OCI-LY7 (cell line): ENCODE measurements around the gene EYS. TPM values are rescaled to one million over a fixed set of nuclear protein-coding genes. Genes with fewer than 3 reads are reported as not detected.

Source experiments
- BruUV-seq: library from RNA; stranded (reverse); fragments of 400-500 nt; replicated peaks from 2 replicates; lab custom pipeline; 2021; lab: Mats Ljungman, UMichigan
- CTCF ChIA-PET: fragments of 300-600 bp; sonication (Branson Sonifier 250); formaldehyde crosslinking; loops from one replicate; lab custom pipeline; 2022; ENCODE audit warnings: antibody characterized with exemption; ENCODE audit not compliant: unreplicated experiment; lab: Charles Lee
- POLR2A ChIA-PET: fragments of 300-600 bp; sonication (Branson Sonifier 250); formaldehyde crosslinking; loops from one replicate; lab custom pipeline; 2022; ENCODE audit warnings: antibody characterized with exemption; lab: Charles Lee
- DNase-seq: peaks from one replicate; pipeline ENCODE4 v3.0.0-alpha.2; 2015; ENCODE audit warnings: low spot score
- H2AFZ ChIP-seq: fragments of 200-600 bp; sonication (generic), shearing (Covaris generic); 2 replicates; pipeline ENCODE4 v1.6.1; 2014; ENCODE audit warnings: mild to moderate bottlenecking, antibody characterized with exemption, low read length, moderate library complexity
- H3K27ac ChIP-seq: fragments of 200-600 bp; sonication (generic); 2 replicates; pipeline ENCODE4 v1.5.1; 2014; ENCODE audit warnings: mixed run types, low read depth, mild to moderate bottlenecking, moderate library complexity, low read length, inconsistent platforms; ENCODE audit not compliant: poor library complexity, severe bottlenecking
- H3K36me3 ChIP-seq: fragments of 200-600 bp; sonication (generic); 2 replicates; pipeline ENCODE4 v1.6.1; 2014; ENCODE audit warnings: mild to moderate bottlenecking, antibody characterized with exemption, low read length, moderate library complexity, mixed read lengths; ENCODE audit not compliant: insufficient read depth
- H3K4me1 ChIP-seq: fragments of 200-600 bp; sonication (generic); 2 replicates; pipeline ENCODE4 v1.5.1; 2014; ENCODE audit warnings: mild to moderate bottlenecking, low read length; ENCODE audit not compliant: insufficient read depth, poor library complexity, severe bottlenecking
- H3K4me2 ChIP-seq: fragments of 200-600 bp; sonication (generic); 2 replicates; pipeline ENCODE4 v1.6.1; 2014; ENCODE audit warnings: mild to moderate bottlenecking, low read length
- H3K4me3 ChIP-seq: fragments of 200-600 bp; sonication (generic); 2 replicates; pipeline ENCODE4 v1.5.1; 2014; ENCODE audit warnings: mild to moderate bottlenecking, low read depth, low read length; ENCODE audit not compliant: poor library complexity, severe bottlenecking
- H3K79me2 ChIP-seq: fragments of 200-600 bp; sonication (generic); 2 replicates; pipeline ENCODE4 v1.6.1; 2016; ENCODE audit warnings: low read depth, mild to moderate bottlenecking, low read length, moderate library complexity, mixed read lengths; ENCODE audit not compliant: insufficient read depth
- H3K9me2 ChIP-seq: fragments of 200-600 bp; sonication (generic); 2 replicates; pipeline ENCODE4 v1.6.1; 2016; ENCODE audit warnings: mild to moderate bottlenecking, low read length, mixed read lengths; ENCODE audit not compliant: insufficient read depth
- H3K9me3 ChIP-seq: fragments of 200-600 bp; sonication (generic); 2 replicates; pipeline ENCODE4 v1.6.1; 2014; ENCODE audit warnings: mild to moderate bottlenecking, mixed run types, low read length, mixed read lengths
- H4K20me1 ChIP-seq: fragments of 200-600 bp; sonication (generic); 2 replicates; pipeline ENCODE4 v1.6.1; 2014; ENCODE audit warnings: mild to moderate bottlenecking, antibody characterized with exemption, low read length, moderate library complexity, mixed read lengths; ENCODE audit not compliant: insufficient read depth
- EZH2phosphoT487 ChIP-seq: fragments of 200-600 bp; sonication (generic); IDR thresholded peaks from 2 replicates; pipeline ENCODE4 v1.6.1; 2018; ENCODE audit warnings: low read depth, borderline replicate concordance, mild to moderate bottlenecking, mixed run types, antibody characterized with exemption, low read length, moderate library complexity, mixed read lengths
- intact Hi-C: fragments of 100-400 bp; cut with micrococcal nuclease; formaldehyde crosslinking; loops from one replicate; pipeline ENCODE4 v1.10.0; 2022; ENCODE audit not compliant: unreplicated experiment
- total RNA-seq, 2 experiments: library from RNA; depleted of rRNA in 1 of 2; stranded (reverse); fragments of >200 nt in 1 of 2; shearing (Covaris generic) in 1 of 2; gene quantifications; 2 replicates each; pipeline ENCODE4 v1.2.3, GENCODE V29; 2014 to 2022
- TF ChIP-seq, protein P1 (sequence below): fragments of 200-600 bp; sonication (generic); conservative IDR thresholded peaks from 2 replicates; pipeline ENCODE4 v1.5.1; 2014; ENCODE audit warnings: mild to moderate bottlenecking, antibody characterized with exemption, low read length, moderate library complexity, mixed read lengths

The EYS gene
- total RNA-seq, 2 experiments from 2014 or later = not detected

GRCh38 chr6:63743691-63744090, 1963.3 kb downstream of the EYS start:
- Histone ChIP-seq H3K79me2 (no peaks in the 10 kb centered on the region), H4K20me1 (no peaks in the 10 kb centered on the region), H3K36me3 (no peaks in the 10 kb centered on the region), H3K4me1 (no peaks in the 10 kb centered on the region), H2AFZ (no peak overlapping the region), H3K9me2 (no peaks in the 10 kb centered on the region), H3K9me3 (no peaks in the 10 kb centered on the region), H3K27ac (no peak overlapping the region), H3K4me2 (no peak overlapping the region), H3K4me3 (no peak overlapping the region)
- ChIA-PET CTCF (no interaction called here), POLR2A (no interaction called here)
- DNase-seq = no peak
- TF ChIP-seq, protein P1, sequence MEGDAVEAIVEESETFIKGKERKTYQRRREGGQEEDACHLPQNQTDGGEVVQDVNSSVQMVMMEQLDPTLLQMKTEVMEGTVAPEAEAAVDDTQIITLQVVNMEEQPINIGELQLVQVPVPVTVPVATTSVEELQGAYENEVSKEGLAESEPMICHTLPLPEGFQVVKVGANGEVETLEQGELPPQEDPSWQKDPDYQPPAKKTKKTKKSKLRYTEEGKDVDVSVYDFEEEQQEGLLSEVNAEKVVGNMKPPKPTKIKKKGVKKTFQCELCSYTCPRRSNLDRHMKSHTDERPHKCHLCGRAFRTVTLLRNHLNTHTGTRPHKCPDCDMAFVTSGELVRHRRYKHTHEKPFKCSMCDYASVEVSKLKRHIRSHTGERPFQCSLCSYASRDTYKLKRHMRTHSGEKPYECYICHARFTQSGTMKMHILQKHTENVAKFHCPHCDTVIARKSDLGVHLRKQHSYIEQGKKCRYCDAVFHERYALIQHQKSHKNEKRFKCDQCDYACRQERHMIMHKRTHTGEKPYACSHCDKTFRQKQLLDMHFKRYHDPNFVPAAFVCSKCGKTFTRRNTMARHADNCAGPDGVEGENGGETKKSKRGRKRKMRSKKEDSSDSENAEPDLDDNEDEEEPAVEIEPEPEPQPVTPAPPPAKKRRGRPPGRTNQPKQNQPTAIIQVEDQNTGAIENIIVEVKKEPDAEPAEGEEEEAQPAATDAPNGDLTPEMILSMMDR = no peak
- TF ChIP-seq EZH2phosphoT487 = no peak
- BruUV-seq = no TSS peak
- intact Hi-C loops = loop anchor here (10.0 kb wide), 1 partner anchor 1089 kb away; no protein-coding TSS in a partner anchor

DNA sequence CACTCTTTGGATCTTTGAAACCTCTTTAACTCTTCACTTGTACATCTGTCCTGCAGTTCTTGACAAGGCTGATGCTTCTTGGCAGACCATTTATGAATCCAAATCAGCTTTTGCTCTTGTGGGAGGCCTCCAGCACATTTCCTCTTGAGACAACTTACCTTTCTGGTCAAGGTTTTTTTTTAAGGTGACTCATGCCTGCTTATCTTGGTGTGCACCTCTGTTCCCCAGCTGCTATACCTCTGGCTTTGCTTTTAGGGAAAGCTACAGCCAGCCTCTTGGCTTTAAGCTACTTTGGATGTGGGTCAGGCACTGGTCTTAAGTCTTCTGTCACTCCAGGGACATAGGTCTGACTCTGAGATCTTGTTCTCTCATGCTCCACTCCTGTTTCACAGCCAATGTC, 1965.0 kb downstream of the EYS start:
- no peak overlapping the region for H3K27ac ChIP-seq
- no peaks in the 10 kb centered on the region for H3K9me2 ChIP-seq
- H4K20me1 ChIP-seq = no peaks in the 10 kb centered on the region
- CTCF ChIA-PET = no interaction called here
- POLR2A ChIA-PET = interaction anchor here (0.6 to 1.1 kb wide), 2 partner anchors 102 to 190 kb away, joined by 3 read pairs; no protein-coding TSS in a partner anchor
- intact Hi-C loops = loop anchor here (10.0 kb wide), 1 partner anchor 1087 kb away; no protein-coding TSS in a partner anchor
- H3K36me3 ChIP-seq = no peaks in the 10 kb centered on the region
- no peak for DNase-seq
- TF ChIP-seq, protein P1 = no peak
- TF ChIP-seq EZH2phosphoT487 = no peak
- H2AFZ ChIP-seq = no peak overlapping the region
- no TSS peak for BruUV-seq
- no peaks in the 10 kb centered on the region for H3K9me3 ChIP-seq
- no peaks in the 10 kb centered on the region for H3K79me2 ChIP-seq
- H3K4me3 ChIP-seq = no peak overlapping the region
- no peaks in the 10 kb centered on the region for H3K4me1 ChIP-seq
- no peak overlapping the region for H3K4me2 ChIP-seq

DNA sequence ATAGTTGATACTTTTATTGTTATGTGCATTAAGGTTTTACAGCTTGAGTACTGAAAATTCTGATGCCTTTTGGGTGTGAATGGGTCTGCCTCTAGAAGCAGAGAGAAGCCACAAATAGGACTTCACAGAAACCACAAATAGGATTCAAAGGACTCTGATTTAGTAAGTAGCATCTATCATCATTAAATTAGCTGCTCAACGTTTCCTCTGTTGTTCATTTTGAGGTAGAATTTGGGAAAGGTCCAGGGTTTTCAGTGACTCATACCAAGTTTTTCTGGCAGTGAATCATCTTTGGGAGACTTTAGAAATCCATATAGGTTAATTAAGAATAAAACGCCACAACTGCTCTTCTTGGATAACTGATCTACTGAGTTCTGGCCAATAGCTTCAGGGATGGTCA, 1966.3 kb downstream of the EYS start:
- intact Hi-C loops = loop anchor here (10.0 kb wide), 1 partner anchor 1086 kb away; no protein-coding TSS in a partner anchor
- no peak overlapping the region for H3K4me3 ChIP-seq
- TF ChIP-seq EZH2phosphoT487 = no peak
- TF ChIP-seq, protein P1 = no peak
- POLR2A ChIA-PET = interaction anchor here (0.6 to 0.8 kb wide), 2 partner anchors 12 to 68 kb away, joined by 3 read pairs; no protein-coding TSS in a partner anchor
- no peaks in the 10 kb centered on the region for H4K20me1 ChIP-seq
- no peak overlapping the region for H3K27ac ChIP-seq
- no peaks in the 10 kb centered on the region for H3K9me2 ChIP-seq
- DNase-seq = no peak
- no peaks in the 10 kb centered on the region for H3K79me2 ChIP-seq
- BruUV-seq = no TSS peak
- H2AFZ ChIP-seq = no peak overlapping the region
- H3K36me3 ChIP-seq = no peaks in the 10 kb centered on the region
- CTCF ChIA-PET = no interaction called here
- H3K4me2 ChIP-seq = no peak overlapping the region
- H3K4me1 ChIP-seq = no peaks in the 10 kb centered on the region
- no peaks in the 10 kb centered on the region for H3K9me3 ChIP-seq
